Measurements from ENCODE around the gene MIDN.

The MIDN gene

GRCh38 chr19:1288226-1288612, 39.8 kb downstream of the MIDN start:
- TF ChIP-seq, protein P1, sequence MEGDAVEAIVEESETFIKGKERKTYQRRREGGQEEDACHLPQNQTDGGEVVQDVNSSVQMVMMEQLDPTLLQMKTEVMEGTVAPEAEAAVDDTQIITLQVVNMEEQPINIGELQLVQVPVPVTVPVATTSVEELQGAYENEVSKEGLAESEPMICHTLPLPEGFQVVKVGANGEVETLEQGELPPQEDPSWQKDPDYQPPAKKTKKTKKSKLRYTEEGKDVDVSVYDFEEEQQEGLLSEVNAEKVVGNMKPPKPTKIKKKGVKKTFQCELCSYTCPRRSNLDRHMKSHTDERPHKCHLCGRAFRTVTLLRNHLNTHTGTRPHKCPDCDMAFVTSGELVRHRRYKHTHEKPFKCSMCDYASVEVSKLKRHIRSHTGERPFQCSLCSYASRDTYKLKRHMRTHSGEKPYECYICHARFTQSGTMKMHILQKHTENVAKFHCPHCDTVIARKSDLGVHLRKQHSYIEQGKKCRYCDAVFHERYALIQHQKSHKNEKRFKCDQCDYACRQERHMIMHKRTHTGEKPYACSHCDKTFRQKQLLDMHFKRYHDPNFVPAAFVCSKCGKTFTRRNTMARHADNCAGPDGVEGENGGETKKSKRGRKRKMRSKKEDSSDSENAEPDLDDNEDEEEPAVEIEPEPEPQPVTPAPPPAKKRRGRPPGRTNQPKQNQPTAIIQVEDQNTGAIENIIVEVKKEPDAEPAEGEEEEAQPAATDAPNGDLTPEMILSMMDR (IDR thresholded peaks at IDR 0.05; ENCODE audit: extremely low read depth, missing control alignments) = no peak
- peak; percentile 45 for DNase-seq (ENCODE audit: low spot score)

GRCh38 chr19:1288833-1289685, 40.7 kb downstream of the MIDN start:
- TF ChIP-seq, protein P1 (IDR thresholded peaks at IDR 0.05; ENCODE audit: extremely low read depth, missing control alignments) = no peak
- peak; percentile 41 for DNase-seq (ENCODE audit: low spot score)

- TF ChIP-seq, protein P1 (IDR thresholded peaks at IDR 0.05; ENCODE audit: extremely low read depth, missing control alignments) = no peak
- DNase-seq (ENCODE audit: low spot score) = peak; percentile 42
These were observed 41.3 kb downstream of the MIDN start for GRCh38 chr19:1289686-1290025.

GRCh38 chr19:1290196-1290702, 41.9 kb downstream of the MIDN start:
- DNase-seq (ENCODE audit: low spot score) = peak; percentile 41
- TF ChIP-seq, protein P1 (IDR thresholded peaks at IDR 0.05; ENCODE audit: extremely low read depth, missing control alignments) = no peak

DNA sequence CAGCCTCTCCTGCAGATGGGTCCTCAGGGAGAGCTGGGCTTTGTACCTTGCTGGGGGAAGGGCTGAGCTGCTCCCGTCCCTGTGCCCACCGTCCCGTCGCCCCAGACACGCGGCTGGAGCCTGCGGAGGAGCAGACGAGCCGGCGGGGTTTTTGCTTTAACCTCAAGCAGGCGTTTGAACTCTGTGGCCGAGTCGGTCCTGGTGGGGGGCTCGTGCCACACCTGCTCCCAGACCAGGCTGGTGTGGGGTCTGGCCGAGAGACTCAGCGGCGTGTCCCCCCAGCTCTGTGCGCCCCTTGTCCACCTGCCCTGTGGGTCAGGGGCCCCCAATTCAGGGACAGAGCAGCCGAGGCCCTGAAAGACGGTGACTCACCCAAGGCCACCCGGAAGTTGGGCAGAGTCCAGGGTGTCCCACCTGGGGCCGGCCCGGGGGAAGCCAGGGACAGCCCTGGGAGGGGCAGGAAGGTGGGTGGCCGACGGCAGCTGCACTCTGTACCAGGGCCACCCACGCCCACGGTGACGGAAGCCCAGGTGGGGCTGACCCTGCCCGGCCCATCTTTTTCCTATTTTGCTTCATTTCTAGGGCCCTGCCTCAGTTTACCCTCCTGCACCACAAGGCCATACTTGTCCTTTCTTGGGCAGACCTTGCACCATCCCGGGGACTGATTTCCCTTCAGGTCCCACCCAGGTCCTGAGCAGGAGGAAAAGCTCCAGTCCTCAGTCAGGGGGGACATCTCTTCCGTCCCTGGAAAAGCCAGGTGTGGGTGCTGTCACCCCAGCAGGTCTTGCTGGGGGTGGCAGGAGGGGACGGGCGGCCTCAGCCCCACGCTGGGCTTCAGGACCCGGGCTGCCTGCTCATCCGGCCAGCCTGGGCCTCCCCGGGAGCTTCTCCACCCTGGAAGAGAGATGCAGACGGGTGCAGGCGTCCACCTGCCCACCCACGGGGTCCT, 42.6 kb downstream of the MIDN start:
- peak; percentile 41 for DNase-seq (ENCODE audit: low spot score)
- TF ChIP-seq, protein P1 (IDR thresholded peaks at IDR 0.05; ENCODE audit: extremely low read depth, missing control alignments) = no peak

- TF ChIP-seq, protein P1 (IDR thresholded peaks at IDR 0.05; ENCODE audit: extremely low read depth, missing control alignments) = no peak
These were observed 43.5 kb downstream of the MIDN start for GRCh38 chr19:1291761-1292418.

More at GRCh38 chr19:1291761-1292418, 43.5 kb downstream of the MIDN start:
- DNase-seq (ENCODE audit: low spot score) = peak; percentile 85
